CD4-positive, alpha-beta T cell treated with Interleukin-17A for 1 hour (primary cell): ENCODE data around the gene HDDC3.
A peak's percentile ranks its signal among the peaks of the same experiment; 100 is the strongest.

Source experiments
- DNase-seq: peaks from one replicate; pipeline ENCODE4 v3.0.0-alpha.2; 2020

HDDC3 gene

DNA sequence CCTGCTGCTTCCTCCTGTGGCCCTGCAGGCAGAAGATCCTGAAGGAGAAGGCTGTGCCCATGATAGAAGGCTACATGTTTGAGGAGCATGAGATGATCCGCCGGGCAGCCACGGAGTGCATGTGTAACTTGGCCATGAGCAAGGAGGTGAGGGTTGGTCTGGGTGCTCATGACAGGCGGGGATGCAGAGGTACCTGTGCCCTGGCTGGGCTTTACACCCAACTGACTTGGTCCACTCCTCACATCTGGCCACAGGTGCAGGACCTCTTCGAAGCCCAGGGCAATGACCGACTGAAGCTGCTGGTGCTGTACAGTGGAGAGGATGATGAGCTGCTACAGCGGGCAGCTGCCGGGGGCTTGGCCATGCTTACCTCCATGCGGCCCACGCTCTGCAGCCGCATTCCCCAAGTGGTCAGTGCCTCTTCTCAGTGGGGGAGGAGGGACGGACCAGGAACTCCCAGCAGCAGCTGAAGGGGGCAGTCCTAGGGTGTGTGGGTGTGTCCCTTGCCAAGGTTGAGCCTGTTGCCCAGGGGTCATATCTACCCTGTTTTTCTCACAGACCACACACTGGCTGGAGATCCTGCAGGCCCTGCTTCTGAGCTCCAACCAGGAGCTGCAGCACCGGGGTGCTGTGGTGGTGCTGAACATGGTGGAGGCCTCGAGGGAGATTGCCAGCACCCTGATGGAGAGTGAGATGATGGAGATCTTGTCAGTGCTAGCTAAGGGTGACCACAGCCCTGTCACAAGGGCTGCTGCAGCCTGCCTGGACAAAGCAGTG lies 20.7 kb upstream of the HDDC3 start:
- DNase-seq: no peak

DNA sequence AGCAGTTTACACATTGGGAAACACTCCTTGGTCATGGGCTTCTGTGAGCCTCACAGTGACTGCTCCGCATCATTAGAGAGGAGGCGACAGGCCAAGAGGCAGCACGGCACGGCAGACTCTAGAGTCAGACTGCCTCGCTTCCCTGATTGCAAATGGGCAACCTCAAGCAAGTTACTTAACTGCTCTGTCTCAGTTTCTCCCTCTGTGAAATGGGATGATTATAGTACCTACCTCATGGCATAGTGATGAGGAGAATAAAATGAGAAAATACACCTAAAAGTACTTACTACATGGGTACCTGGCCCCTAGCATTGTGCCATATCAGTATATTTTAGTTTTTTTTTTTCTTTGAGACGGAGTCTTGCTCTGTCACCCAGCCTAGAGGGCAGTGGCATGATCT lies 18.3 kb upstream of the HDDC3 start:
- no peak for DNase-seq

DNA sequence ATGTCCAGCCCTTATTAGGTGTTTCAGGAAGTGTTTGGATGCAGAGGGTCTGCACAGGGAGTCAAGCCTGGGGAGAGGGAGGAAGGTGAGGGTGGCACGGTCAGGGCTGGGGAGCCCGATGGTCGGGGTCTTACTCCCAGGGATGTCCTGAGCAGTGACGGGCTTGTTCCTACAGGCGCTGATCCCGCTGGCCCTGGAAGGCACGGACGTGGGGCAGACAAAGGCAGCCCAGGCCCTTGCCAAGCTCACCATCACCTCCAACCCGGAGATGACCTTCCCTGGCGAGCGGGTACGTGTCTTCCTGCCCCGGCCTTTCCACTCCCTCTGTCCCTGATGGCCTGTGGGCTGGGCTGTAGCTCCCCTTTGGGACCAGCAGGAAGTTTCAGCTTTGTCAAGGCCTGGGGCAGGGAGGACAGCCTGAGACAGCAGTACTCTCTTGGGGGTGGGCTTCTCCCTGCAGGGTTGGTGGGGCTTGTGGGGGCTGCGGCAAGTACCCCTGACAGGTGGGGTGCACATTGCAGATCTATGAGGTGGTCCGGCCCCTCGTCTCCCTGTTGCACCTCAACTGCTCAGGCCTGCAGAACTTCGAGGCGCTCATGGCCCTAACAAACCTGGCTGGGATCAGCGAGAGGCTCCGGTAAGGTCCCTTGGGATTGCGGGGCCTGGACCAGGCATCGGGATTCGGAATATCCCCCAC lies 17.8 kb upstream of the HDDC3 start:
- no peak for DNase-seq

DNA sequence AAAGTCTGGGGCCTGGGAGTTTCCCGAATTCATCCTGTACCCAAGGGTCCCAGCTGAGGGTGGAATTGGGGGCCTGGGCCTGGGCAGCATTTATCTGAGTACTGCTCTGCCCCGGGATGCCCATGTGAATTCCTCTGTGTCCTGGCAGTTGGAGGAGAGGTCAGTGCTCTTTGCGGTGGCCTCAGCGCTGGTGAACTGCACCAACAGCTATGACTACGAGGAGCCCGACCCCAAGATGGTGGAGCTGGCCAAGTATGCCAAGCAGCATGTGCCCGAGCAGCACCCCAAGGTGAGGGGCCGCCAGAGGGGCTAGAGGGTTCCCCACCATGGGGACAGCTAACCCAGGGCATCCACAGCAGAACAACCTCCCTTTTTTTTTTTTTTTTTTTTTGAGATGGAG lies 16.2 kb upstream of the HDDC3 start:
- no peak for DNase-seq

DNA sequence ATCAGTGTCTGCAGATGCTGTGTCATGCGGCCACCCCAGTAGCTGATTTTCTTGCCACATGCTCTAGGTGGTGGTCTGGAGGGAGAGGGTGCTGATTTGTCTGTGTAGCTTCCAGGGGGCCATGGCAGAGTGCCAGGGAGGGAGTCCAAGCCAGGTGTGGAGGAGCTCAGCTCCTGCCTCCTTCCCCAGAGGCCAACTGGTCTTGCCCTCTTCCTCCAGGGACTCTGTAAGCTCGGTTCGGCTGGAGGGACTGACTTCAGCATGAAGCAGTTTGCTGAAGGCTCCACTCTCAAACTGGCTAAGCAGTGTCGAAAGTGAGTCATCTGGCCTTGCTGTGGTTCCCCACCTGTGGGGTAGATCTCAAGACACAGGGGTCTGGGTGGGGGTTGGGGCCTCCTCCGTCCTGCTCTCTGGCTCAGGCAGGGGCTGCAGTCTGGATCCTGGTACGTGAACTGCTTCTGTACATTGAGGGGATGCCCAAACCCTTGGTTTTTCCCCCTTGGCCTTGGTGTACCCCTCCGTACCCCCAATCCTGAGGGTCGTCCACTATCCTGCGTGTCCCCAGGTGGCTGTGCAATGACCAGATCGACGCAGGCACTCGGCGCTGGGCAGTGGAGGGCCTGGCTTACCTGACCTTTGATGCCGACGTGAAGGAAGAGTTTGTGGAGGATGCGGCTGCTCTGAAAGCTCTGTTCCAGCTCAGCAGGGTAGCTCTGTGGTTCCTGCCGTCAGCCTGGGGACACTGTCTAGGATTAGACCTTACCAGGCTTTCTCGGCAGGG lies 15.4 kb upstream of the HDDC3 start:
- no peak for DNase-seq

DNA sequence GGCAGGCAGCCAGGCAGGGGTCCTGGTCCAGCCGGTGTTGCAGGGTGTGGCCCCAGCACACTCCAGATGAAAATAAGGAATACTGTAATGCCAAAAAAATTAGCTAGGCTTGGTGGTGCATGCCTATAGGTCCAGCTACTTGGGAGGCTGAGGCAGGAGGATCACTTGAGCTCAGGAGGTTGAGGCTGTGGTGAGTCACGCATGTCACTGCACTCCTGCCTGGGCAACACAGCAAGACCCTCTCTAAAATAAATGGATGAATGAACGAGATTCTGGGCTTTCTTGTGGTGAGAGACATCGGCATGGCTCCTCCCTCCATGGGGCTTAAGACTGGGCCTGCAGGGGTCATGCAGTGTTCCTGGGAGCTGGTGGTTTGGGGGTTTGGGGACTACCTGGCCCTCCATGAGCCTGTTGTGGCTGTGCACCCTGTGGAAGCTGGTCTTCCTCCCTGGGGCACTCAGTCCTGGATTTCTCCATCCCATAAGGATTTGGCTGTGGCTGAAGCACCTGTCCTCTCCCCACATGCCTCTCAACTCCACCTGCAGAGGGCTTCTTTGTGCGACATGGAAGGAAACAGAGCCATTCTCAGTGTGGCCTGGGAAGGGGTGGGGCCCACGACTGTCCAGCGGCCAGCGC lies 14.7 kb upstream of the HDDC3 start:
- DNase-seq: no peak

DNA sequence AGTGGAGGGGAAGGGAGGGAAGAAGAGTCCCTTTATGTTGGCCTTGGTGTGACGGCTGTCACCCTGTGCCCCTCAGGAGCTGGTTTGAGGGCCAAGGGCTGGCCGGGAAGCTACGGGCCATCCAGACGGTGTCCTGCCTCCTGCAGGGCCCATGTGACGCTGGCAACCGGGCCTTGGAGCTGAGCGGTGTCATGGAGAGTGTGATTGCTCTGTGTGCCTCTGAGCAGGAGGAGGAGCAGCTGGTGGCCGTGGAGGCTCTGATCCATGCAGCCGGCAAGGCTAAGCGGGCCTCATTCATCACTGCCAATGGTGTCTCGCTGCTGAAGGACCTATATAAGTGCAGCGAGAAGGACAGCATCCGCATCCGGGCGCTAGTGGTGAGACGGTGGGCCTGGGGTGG lies 14.2 kb upstream of the HDDC3 start:
- DNase-seq: no peak

DNA sequence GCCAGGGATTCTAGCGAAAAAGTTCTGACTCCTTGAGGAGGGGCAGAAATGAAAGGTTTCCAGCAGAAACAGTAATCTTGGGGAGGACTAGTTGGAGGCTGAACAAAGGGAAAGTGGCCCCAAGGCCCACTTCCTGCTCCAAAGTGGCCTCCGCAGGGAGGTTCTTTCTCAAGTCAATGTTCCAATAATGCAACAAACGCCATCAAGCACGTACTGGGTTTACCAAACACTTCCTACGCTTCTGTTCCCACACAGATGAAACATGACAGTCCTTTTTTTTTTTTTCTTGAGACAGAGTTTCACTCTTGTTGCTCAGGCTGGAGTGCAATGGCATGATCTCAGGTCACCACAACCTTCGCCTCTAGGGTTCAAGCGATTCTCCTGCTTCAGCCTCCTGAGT lies 12.7 kb upstream of the HDDC3 start:
- DNase-seq: no peak

DNA sequence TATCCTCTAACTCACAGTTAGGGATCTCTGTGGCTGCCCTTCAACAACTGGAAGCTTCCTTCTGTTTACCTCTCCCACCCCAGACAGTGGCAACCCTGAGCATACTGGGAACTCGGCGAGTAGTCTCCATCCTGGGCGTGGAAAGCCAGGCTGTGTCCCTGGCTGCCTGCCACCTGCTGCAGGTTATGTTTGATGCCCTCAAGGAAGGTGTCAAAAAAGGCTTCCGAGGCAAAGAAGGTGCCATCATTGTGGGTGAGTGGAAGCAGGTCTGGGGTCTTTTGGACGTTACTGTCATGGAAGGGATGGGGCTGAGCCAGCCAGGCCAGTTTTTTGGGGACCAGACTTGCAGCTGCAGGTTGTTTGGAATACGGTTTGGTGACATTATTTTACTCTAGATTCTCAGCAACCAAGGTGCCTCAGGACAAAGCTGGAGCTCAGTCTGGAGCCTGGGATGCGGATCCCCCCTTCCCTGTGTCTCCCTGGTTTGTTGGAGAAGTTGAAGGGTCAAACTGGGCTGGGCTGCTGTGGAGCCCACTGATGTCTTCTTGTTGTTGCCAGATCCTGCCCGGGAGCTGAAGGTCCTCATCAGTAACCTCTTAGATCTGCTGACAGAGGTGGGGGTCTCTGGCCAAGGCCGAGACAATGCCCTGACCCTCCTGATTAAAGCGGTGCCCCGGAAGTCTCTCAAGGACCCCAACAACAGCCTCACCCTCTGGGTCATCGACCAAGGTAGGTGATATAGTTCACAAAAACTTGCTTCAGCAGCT lies 10.2 kb upstream of the HDDC3 start:
- no peak for DNase-seq

DNA sequence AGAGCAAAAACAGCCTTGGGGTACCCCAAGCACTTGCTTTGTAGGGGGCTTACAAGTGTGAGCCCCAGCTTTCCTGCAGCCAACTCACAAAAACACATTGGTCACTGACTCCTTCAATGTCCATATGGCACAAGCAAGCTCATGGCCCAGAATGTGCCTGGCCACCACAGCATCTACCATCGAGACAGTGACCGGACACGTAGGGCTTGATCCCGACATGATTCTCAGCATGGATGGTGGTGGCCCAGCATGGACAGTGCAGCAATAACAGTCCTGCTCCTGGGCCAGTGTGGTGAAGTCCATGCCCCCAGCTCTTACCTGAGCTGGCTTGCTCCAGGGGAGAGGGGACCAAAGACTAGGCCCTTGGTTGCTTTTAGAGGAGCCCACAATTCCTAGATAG lies 8.7 kb upstream of the HDDC3 start:
- DNase-seq: no peak

DNA sequence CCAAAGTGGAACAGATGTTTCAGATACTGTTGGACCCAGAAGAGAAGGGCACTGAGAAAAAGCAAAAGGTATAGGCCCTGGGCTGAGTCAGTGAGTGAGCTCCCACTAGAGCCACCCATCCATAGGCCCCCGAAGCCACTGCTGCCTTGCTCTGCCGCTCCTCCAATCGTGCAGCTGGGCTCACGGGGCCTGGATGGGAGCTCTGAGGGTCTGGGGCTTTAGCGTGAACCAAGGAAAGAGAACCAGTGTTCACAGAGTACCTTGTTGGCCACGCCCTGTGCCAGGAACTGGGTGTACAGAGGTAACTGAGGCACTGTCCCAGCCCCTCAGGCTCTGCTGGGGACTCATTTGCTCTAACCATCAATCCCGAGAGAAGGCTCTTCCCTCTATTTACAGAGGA lies 7.4 kb upstream of the HDDC3 start:
- no peak for DNase-seq

DNA sequence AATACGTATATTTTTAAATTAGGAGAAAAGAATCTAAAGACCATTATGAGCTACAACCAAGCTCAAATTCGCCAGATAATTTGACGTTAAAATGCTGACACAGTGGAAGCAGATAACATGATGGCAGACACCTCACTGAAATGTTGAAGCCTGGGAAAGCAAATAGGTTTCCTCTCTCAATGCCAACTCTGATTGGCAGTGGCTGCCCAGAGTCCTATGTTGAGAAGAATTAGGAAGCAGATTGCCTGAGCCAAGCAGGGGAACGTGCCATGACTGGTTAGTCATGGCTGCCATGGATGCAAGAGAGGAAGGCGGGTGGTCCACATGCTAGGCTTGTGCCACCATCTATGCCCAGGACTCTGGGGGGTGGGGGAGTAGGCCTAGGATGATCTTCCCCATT lies 5.9 kb upstream of the HDDC3 start:
- no peak for DNase-seq

DNA sequence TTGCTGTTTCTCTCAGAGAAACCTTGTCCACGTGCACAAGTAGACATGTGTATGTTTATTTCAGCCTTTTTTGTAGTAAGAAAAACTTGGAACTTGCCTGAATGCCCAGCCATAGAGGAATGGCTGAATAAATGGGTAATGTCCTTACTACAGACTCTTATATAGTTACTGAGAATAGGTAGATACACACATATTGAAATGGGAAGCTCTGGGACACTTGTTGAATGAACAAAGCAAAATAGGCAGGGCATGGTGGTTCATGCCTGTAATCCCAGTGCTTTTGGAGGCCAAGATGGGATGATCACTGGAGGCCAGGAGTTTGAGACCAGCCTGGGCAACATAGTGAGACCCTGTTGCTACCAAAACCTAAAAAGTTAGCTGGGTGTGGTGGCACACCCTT lies 4.5 kb upstream of the HDDC3 start:
- no peak for DNase-seq

DNA sequence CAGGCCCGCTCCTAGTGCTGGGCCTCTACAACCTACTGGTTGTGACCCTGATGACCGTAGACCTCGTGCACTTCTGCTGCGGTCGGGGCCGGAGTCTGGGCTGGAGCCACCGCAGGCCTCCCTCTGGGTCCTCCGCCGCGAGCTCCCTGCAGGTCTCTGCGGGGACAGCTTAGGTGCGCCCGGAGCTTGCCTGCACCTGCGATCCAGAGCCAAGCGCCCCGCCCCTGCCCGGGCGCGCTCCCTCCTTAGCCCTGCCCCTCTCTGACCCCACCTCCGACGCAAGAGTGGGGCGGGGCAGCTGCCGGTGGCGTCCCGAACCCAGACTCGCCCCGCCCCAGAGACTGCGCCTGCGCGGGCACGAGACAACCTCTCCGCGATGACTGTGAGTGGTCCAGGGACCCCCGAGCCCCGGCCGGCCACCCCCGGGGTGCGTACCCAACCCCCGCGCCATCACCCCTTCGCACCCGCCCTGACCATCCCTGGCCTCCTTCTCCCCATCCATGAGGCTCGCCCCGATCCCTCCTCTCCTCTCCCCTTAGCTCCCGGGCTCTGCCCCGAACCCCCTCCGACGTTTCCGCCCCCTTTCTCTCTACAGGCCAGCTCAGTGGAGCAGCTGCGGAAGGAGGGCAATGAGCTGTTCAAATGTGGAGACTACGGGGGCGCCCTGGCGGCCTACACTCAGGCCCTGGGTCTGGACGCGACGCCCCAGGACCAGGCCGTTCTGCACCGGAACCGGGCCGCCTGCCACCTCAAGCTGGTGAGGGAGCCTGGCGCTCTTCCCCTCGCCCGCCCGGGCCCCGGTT lies 2.8 kb upstream of the HDDC3 start, which contains the start of gene UNC45A:
TSS of gene UNC45A (plus strand) at position 337 of the 803 bp plus-strand sequence. CDS start at position 377, 40 bp downstream.
- DNase-seq: peak; percentile 94

DNA sequence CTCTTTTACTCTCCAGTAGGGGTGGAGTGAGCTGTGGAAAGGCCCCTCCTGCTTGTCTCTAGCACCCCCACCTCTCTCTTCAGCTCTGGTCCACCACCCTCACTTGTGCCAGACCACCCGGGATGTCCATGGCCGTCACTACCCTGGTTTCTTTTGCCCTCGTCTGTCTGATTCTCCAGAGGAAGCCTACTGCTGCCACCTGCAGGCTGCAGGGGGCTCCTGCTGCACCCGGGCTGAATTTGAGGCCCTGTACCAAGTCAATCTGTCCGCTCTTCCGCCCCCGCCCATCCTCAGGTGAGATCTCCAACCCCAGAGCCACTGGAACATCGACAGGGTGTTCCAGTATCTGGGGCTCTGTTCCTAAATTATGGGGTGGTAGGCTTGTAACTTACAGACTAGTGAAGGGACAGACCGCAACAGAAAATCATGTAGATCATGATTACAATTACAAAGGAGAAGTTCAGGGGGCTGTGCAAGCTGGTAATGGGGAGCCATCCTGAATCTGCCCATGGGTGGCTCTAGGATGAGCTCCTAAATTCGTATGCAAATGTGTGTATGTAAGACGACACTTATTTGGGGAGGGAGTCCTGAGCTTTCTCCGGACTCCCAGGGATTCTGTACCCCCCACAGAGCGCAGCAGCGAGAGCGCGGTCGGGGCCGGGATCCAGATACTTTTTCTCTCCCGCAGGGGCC lies 2.1 kb upstream of the HDDC3 start:
- DNase-seq: peak; percentile 89

DNA sequence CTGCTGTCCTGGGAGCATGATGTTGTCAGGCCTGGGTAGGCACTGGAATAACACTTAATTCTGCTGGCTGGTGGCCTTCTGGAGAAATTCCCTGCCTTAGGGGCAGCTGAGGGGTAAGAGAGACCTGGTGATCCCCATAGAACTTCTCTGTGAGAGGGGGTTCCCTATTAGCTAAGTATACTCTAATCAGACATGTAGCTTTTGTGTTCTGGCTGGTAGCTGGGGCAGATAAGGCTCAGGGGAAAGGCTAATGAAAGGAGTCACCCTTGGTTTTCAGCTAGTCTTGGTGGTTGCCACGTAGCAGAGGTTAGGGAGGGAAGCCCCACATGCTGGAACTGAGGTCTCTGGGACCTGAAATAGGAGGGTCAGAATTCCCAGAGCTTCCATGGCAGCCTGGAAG lies 952 bp upstream of the HDDC3 start:
- no peak for DNase-seq

DNA sequence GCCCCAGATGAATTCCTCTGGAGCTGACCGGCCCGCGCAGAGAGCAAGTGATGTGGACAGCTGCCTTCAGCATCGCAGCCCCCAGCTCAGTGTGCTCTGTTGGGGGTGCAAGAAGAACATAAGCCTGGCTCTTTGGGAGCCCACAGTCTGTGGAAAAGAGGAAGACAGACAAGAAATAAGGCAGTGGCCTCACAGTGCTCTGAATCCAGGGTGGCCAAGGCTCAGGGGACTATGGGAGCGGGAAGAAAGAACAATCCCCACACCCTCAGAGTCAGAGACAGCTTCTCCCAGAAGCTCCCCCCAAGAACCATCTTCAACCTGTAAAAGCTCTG lies 277 bp upstream of the HDDC3 start:
- no peak for DNase-seq

DNA sequence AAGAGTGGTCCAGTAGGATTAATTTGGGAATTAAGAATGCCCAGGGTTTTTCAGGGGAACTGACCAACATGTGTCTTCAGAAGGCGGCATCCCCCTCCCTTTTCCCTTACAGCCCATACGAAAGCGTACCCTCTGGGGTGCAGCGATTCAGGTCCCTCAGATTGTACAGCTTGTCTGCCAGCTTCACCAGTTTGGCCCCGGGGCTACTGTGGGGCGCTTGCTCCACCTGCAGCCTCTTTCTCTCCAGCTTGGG lies 848 bp downstream of the HDDC3 start:
- no peak for DNase-seq

DNA sequence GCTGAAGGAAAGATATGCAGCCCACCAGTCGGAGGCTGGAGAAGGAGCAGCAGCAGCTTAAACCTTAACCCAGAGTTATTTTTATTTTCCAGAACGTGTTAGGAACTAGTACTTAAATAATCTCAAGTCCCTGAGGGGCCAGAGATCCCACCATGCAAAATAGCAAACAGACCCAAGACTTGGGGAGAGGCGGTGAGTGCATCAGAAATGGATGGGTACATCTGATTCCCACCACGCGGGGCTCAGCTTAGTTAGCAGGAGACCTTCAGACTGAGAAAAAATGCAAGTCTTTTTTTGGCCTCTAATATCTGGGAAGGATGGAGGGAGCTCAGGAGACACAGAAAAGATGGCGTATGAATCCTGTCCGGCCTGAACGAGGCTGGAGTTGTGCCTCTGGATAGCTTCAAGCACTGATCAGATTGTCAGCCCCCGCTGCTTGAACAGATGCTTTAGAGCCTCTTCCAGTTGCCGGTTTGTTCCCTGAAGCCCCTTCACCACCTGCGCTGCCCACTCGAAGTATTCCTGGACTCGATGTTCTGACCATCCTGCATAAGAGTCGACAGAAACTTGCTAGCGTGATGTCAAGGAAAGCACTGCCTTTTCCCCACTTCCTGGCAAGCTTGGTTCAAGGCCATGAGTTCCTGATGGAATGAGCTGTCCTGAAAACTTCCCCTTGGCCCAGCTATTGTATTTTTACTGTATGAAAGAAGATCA lies 1.3 kb downstream of the HDDC3 start:
- no peak for DNase-seq

DNA sequence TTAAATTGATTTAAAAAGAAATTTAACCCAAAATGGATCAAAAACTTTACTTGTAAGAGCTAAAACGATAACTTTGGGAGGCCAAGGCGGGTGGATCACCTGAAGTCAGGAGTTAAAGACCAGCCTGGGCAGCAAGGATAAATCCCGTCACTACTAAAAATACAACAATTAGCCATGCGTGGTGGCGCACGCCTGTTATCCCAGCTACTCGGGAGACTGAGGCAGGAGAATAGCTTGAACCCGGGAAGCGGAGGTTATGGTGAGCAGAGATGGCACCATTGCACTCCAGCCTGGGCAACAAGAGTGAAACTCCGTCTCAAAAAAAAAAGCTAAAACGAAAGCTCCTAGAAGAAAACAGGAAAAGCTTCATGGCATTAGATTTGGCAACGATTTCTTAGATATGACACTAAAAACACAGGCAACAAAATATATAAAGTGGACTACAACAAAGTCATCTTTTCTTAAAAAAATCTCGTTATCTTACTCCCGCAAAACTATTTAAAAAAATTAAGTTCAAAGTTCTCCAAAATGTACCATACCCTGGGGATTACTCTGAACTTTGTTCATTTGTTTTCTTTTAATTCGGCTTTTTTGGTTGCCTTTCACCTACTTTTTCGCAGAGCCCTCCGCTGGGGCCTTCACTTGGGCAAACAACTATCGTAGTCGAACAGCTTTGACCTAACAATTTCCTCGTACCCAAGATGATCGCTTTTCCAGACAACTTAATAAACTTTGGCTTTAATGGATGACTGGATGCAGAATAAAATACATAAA lies 2.9 kb downstream of the HDDC3 start:
- DNase-seq: no peak
